HG03575 (cell line): Measurements from ENCODE around the gene CCR6.
"Not testable (repeated sequence)": the region's sequence is repeated elsewhere in the genome, so short reads cannot be mapped to it uniquely, and the experiment has no call there.

Experiments
- ATAC-seq: cut with Tn5 transposase; IDR thresholded peaks from one replicate; pipeline ENCODE4 v1.9.1; 2021; ENCODE audit not compliant: unreplicated experiment, insufficient number of reproducible peaks, low FRiP score; ENCODE audit errors: extremely low read depth

CCR6 gene

DNA sequence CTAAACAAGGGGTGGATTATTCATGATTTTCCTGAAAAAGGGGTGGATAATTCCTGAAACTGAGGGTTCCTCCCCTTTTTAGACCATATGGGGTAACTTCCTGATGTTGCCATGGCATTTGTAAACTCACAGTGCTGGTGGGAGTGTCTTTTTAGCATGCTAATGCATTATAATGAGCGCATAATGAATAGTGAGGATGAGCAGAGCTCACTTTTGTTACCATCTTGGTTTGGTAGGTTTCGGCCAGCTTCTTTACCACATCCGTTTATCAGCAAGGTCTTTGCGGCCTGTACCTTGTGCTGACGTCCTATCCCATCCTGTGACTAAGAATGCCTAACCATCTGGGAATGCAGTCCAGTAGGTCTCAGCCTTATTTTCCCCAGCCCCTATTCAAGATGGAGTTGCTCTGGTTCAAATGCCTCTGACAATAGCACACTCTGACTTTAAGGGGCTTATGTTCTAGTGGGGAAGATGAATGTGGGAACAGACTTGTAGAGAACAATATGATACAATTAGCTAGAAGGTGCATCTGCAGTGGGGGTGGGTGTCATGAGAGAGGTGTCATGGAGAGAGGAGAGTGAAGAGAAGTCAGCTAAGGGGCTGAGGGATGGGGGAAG, 39.1 kb downstream of the CCR6 start:
- ATAC-seq = no peak

DNA sequence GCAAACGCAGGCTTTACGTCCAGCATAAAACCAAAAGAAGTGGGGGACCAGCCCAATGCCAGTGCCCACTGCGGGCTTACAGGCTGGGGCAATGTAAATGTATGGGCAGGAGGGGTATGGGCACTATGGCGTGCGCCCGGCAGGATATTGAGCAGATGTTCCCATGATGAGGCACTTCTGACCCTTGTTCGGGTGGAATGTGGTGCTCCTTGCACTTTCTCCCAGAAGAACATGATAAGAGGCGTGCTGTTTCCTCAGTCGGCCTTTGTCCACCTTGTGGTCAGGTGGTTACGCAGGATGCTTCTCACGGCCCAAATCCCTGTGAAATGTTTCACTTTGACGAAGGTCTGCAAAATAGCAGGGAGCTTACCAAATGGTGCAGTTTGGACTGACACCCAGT, 39.7 kb downstream of the CCR6 start:
- no peak for ATAC-seq

DNA sequence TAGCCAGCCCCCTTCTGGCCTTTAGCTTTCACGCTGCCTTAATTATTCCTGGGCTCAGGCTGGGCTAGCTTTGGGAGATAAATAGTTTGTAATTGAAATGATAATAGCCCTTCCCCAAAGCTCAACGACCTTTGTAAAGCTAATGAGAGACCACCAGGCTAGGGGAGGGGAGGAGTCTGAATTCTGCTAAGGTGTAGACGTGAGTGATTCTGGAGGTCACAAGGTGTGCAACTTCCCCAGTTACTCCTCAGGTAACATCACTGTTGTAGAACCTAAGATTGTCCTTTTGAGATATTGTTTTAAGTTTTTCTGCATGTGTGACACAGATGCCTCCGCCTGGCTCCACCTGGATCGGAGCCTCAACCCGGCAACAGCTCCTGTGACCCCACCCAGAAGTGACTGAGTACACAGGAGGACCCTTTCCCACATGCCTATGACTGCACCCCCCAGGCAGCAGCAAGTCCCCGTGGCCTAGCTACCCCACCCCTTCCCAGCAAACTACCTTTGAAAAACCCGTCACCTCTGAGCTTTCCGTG, 40.6 kb downstream of the CCR6 start:
- ATAC-seq = no peak

- ATAC-seq = no peak
These were observed 41.4 kb downstream of the CCR6 start for GRCh38 chr6:167164261-167164660.

DNA sequence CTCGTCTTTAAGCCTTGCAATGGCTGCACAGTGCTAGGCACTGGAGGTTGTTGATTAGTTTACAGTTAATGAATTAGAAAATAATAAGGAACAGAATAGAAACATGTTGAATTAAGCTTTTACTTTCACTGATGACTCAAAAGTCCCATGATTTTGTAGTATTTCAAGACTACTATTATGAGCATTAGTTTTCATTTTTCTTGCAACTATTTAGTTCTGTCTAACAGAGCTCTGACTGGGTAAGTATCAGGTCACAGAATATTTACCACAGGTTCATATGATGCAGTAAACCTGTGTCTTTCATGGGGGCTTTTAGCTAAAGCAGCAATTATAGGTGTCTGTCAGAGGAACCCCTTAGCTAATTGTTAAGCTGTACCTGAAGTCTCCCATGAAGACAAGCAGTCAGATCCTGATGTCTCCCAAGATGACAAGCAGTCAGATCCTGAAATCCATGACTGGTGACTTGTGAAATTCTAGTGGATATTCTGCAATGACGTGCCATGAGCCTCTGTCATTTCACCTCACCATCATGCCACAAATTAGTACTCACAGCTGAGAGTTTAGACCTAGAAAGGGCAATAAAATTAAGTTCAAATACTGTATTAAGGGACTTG, 43.1 kb downstream of the CCR6 start:
- ATAC-seq = no peak

- not testable (repeated sequence) for ATAC-seq
These were observed 44.8 kb downstream of the CCR6 start for GRCh38 chr6:167167699-167168098.

- ATAC-seq = not testable (repeated sequence)
These were observed 45.4 kb downstream of the CCR6 start for GRCh38 chr6:167168296-167168695.

- not testable (repeated sequence) for ATAC-seq
These were observed 47.0 kb downstream of the CCR6 start for GRCh38 chr6:167169867-167170266.

DNA sequence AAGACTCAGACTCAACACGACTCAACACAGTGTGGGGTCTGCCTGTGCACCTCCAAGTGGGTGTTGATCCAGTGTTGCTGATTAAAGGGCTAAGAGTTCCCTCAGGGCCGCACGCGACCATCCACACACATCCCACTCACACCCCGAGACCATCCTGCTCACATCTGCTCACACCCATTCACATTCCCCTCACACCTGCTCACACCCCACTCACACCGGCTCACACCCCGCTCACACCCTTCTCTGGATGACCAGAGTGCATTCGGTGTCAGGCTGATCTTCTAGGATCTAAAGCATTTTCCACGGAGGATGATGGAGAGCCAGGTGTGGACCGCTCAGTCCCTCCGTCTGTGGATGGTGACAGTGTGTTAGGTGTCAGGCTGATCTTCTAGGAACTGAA, 48.4 kb downstream of the CCR6 start:
- not testable (repeated sequence) for ATAC-seq

DNA sequence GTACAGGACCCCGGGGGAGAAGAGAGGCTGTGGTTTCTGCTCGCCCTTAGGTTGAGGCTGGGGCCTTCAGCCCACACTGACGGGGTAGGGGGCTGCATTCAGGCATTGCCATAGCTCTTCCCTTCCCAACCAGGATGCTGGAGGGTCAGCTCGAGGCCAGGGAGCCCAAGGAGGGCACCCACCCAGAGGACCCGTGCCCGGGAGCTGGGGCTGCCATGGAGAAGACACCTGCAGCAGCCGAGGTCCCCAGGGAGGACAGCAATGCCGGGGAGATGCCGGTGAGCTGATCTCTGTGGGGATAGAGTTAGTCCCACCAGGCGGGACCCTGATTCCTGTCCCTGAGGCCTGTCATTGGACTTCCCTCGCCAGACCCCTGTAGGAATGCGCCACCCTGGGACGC, 49.1 kb downstream of the CCR6 start:
- not testable (repeated sequence) for ATAC-seq

GRCh38 chr6:167177271-167177670, 54.4 kb downstream of the CCR6 start:
- not testable (repeated sequence) for ATAC-seq

DNA sequence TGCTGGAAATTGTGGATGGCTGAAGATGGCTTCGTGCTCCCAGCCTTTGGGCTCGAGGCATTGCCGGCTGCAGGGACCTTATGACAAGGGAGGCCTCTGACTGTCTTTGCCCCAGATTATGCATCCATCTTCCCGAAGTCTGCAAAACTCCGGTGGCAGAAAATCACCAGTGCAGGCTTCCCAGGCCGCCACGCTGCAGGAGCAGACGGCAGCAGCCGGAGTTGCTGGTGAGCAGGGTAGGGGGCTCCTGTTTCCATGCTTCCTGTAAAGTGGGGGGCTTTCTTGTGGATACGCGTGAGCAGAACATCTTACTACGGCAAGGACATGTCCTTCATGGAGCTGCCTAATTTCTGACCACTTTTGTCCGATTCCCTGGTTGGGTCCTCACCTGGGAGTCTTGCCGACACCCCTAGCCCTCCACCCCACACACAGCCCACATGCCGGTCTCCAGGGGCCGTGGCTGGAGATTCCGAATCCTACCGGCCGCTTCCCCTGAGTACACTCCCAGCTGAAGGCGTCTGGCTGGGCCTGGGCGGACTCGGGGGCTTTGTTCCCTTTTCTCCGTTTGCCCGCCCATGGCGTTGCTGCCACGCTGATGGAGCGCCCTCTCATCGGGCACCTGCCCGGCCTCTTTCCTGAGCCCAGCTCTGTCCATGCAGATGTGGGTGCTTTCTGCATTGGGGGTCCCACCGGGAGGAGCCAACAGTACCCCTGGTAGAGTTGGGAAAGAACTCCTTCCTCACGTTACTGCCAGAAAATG, 56.2 kb downstream of the CCR6 start:
- ATAC-seq = not testable (repeated sequence)

DNA sequence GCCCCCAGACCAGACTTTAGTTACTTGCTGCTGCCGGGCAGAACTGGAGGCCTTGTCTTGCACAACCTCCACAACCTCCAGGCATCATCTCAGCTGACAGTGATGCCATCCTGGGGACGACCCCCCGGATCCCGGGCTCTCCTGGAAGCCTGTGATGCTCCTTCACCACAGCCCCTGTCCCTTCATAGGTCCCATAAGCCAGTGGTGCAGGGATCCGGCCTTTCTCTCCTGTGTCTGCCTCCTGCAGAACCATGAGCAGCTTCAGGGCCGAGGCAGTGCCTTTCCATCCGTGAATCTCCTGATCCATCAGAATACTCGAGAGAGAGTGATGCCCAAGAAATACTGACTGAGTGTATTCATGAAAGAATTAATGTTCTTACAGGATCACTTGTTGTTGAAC, 57.2 kb downstream of the CCR6 start:
- ATAC-seq = not testable (repeated sequence)

- not testable (repeated sequence) for ATAC-seq
These were observed 58.5 kb downstream of the CCR6 start for GRCh38 chr6:167181351-167181750.

DNA sequence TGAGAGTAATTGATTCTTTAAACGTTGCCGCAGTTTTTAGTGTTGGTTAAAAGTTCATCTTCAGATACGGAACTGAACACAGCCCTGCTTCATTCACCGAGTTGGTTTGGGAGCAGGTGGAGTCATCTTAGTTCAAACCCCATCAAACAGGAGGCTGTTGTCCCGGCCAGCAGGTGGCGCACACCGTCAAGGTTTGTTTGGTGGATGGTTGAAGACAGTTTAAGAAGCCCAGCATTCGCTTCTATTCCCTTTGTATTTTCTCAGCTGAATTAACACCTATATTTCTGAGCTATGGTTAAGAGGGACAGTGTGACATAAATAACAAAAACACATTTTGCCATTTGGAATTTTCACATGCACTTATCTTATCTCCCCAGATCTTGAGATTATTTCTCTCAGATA, 60.0 kb downstream of the CCR6 start:
- not testable (repeated sequence) for ATAC-seq

GRCh38 chr6:167185101-167185500, 62.2 kb downstream of the CCR6 start:
- ATAC-seq = not testable (repeated sequence)

DNA sequence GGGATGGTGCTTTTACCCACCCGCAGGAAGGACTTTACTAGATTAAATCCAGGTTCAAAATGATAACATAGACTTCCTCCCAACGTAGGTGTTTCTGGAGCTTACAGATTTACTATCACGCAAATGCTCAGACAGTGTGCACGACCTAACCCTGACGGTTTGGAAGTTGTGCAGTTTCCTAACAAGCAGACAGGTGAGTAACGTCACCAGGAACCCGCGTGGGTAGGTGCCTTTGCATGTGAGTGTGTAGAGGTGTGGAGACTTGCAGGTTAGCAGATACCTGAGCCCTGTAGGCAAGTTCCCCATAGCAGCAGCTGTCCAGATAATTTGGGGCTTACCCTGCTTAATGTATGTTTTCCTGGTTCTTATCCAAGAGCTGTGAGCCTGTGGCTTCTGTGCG, 64.4 kb downstream of the CCR6 start:
- ATAC-seq = not testable (repeated sequence)
